Astrocyte (in vitro differentiated cells and primary cell): Measurements from ENCODE around the gene C18orf32. TPM values are rescaled to one million over a fixed set of nuclear protein-coding genes. Genes with fewer than 3 reads are reported as not detected.

ENCODE experiments used
- DNase-seq: peaks from one replicate; pipeline ENCODE4 v3.0.0-alpha.2; 2010; ENCODE audit warnings: low read depth
- FAIRE-seq: peaks from 2 replicates; lab custom pipeline; 2011; peaks lifted over from hg19 to GRCh38; lab: Jason Lieb, UNC
- H2AFZ ChIP-seq: 2 replicates; pipeline ENCODE4 v1.6.0; 2012; ENCODE audit warnings: low read depth, low read length, inconsistent platforms
- H3K27ac ChIP-seq: 2 replicates; pipeline ENCODE4 v1.5.1; 2011; ENCODE audit warnings: low read depth, low read length, inconsistent platforms
- H3K27me3 ChIP-seq: 2 replicates; pipeline ENCODE4 v1.6.0; 2011; ENCODE audit warnings: low read length, inconsistent platforms; ENCODE audit not compliant: insufficient read depth
- H3K36me3 ChIP-seq: 2 replicates; pipeline ENCODE4 v1.5.1; 2011; ENCODE audit warnings: low read length, inconsistent platforms; ENCODE audit not compliant: insufficient read depth
- H3K4me1 ChIP-seq: 2 replicates; pipeline ENCODE4 v1.5.1; 2011; ENCODE audit warnings: low read length, inconsistent platforms; ENCODE audit not compliant: insufficient read depth
- H3K4me2 ChIP-seq: 2 replicates; pipeline ENCODE4 v1.6.0; 2012; ENCODE audit warnings: low read length, inconsistent platforms
- H3K4me3 ChIP-seq: 2 replicates; pipeline ENCODE4 v1.5.1; 2011; ENCODE audit warnings: low read depth, mild to moderate bottlenecking, low read length, inconsistent platforms; ENCODE audit not compliant: insufficient read depth
- H3K79me2 ChIP-seq: 2 replicates; pipeline ENCODE4 v1.6.0; 2012; ENCODE audit warnings: mild to moderate bottlenecking, low read length, inconsistent platforms; ENCODE audit not compliant: insufficient read depth
- H3K9ac ChIP-seq: 2 replicates; pipeline ENCODE4 v1.6.0; 2012; ENCODE audit warnings: mild to moderate bottlenecking, low read length, inconsistent platforms
- H3K9me3 ChIP-seq: 2 replicates; pipeline ENCODE4 v1.5.1; 2012; ENCODE audit warnings: low read depth, mild to moderate bottlenecking, low read length, inconsistent platforms; ENCODE audit not compliant: insufficient read depth
- H4K20me1 ChIP-seq: 2 replicates; pipeline ENCODE4 v1.6.0; 2012; ENCODE audit warnings: low read length, inconsistent platforms; ENCODE audit not compliant: insufficient read depth
- H3K27ac Mint-ChIP-seq: one replicate; pipeline ENCODE4 v1.8.0; 2021; ENCODE audit warnings: mild to moderate bottlenecking, mixed read lengths; ENCODE audit not compliant: unreplicated experiment
- H3K27me3 Mint-ChIP-seq: one replicate; pipeline ENCODE4 v1.8.0; 2021; ENCODE audit warnings: low read depth, mixed read lengths; ENCODE audit not compliant: unreplicated experiment
- H3K36me3 Mint-ChIP-seq: one replicate; pipeline ENCODE4 v1.8.0; 2021; ENCODE audit warnings: low read depth, mixed read lengths; ENCODE audit not compliant: unreplicated experiment
- H3K4me1 Mint-ChIP-seq: one replicate; pipeline ENCODE4 v1.8.0; 2021; ENCODE audit warnings: low read depth, mixed read lengths; ENCODE audit not compliant: unreplicated experiment
- H3K4me3 Mint-ChIP-seq: one replicate; pipeline ENCODE4 v1.8.0; 2021; ENCODE audit warnings: mild to moderate bottlenecking, moderate library complexity, mixed read lengths; ENCODE audit not compliant: unreplicated experiment
- H3K9me3 Mint-ChIP-seq: one replicate; pipeline ENCODE4 v1.8.0; 2021; ENCODE audit warnings: mild to moderate bottlenecking, mixed read lengths; ENCODE audit not compliant: unreplicated experiment
- EZH2 ChIP-seq: IDR thresholded peaks from 2 replicates; pipeline ENCODE4 v1.6.1; 2012; ENCODE audit warnings: mild to moderate bottlenecking, low read length, inconsistent platforms; ENCODE audit not compliant: insufficient read depth
- total RNA-seq: library from RNA; stranded (reverse); gene quantifications from 2 replicates; pipeline ENCODE4 v1.2.1, GENCODE V29; 2021
- TF ChIP-seq, protein P1 (sequence below): IDR thresholded peaks from 2 replicates; pipeline ENCODE4 v1.5.1; 2011; ENCODE audit warnings: low read depth, mild to moderate bottlenecking, inconsistent platforms, low read length, moderate library complexity; ENCODE audit not compliant: insufficient read depth

Gene C18orf32
- total RNA-seq, 1 donor from 2014 or later, result 40.3 TPM

DNA sequence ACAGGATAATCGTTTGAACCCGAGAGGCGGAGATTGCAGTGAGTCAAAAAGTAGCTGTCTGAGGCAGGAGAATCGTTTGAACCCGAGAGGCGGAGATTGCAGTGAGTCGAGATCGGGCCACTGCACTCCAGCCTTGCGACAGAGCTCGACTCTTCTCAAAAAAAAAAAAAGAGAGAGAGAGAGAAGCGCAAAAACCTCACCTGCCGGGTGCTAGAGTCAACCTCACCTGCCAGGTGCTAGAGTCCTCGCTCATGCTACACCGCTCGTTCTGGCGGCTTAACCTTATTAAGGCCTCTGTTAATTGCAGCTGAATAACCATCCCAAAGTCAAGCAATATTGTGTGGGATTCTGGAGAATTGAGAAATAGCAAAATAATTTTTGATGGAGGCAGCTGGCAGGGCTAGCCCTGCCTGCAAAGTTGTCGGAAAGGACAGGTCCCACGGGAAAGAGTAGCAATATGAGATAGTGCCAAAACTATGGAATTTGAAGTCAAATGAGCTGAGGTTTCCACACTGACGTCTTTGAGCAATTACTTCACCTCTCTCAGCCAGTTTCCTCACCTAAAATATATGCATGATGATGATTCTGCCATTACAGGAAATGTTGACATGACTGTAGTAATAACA lies 25.9 kb downstream of the C18orf32 start:
- H3K36me3 Mint-ChIP-seq, result no peaks in the 10 kb centered on the region
- no peaks in the 10 kb centered on the region for H3K27me3 Mint-ChIP-seq
- H3K4me1 Mint-ChIP-seq, result peaks cover 16% of the 10 kb centered on the region
- H3K9me3 ChIP-seq, result no peaks in the 10 kb centered on the region
- H3K4me3 ChIP-seq, result peak overlapping the region; percentile 84
- H2AFZ ChIP-seq, result peak overlapping the region; percentile 97
- peak overlapping the region; percentile 98 for H3K4me2 ChIP-seq
- peaks cover 19% of the 10 kb centered on the region for H4K20me1 ChIP-seq
- H3K4me3 Mint-ChIP-seq, result peak overlapping the region; percentile 91
- peak; percentile 10 for DNase-seq
- peak overlapping the region; percentile 94 for H3K27ac Mint-ChIP-seq
- H3K27me3 ChIP-seq, result no peaks in the 10 kb centered on the region
- peak overlapping the region; percentile 72 for H3K27ac ChIP-seq
- TF ChIP-seq EZH2, result no peak
- TF ChIP-seq, protein P1, sequence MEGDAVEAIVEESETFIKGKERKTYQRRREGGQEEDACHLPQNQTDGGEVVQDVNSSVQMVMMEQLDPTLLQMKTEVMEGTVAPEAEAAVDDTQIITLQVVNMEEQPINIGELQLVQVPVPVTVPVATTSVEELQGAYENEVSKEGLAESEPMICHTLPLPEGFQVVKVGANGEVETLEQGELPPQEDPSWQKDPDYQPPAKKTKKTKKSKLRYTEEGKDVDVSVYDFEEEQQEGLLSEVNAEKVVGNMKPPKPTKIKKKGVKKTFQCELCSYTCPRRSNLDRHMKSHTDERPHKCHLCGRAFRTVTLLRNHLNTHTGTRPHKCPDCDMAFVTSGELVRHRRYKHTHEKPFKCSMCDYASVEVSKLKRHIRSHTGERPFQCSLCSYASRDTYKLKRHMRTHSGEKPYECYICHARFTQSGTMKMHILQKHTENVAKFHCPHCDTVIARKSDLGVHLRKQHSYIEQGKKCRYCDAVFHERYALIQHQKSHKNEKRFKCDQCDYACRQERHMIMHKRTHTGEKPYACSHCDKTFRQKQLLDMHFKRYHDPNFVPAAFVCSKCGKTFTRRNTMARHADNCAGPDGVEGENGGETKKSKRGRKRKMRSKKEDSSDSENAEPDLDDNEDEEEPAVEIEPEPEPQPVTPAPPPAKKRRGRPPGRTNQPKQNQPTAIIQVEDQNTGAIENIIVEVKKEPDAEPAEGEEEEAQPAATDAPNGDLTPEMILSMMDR, result no peak
- FAIRE-seq, result no peak
- H3K9ac ChIP-seq, result peak overlapping the region; percentile 93
- H3K36me3 ChIP-seq, result no peaks in the 10 kb centered on the region
- H3K79me2 ChIP-seq, result peaks cover 30% of the 10 kb centered on the region
- H3K4me1 ChIP-seq, result peaks cover 10% of the 10 kb centered on the region
- H3K9me3 Mint-ChIP-seq, result no peaks in the 10 kb centered on the region

DNA sequence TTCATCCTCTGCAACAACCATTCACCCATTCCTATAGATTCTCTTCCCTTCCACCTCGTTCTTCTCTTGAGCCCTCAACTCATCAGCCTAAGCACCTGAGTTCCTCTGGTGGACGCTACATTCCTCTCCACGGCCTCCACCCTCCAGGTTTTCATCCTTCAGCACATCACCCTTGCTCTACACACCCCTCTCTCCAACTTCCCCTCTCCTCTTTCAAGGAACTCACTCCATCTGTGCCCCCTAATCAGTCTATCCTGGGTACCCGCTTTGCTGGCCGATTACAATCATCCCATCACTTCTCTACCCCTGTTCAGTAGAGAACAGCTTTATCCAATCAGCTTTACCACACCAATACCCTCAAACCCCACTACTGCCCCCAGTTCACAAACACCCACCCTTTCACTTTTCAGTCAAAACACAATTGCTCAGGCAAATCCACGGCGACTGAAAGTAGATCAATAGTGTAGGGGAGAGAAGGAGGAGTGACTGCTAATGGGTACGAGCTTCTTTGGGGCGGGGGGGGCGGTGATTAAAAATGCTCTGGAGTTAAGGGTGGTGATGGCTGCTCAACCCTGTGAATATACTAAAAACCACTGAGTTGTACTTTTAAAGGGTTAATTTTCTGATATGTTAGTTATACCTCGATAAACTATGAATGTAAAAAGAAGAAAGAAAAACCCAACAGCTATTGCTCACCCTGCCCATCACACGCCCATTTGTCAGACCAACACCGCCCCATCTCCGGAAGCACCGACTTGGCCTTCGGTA lies 27.4 kb downstream of the C18orf32 start:
- H3K36me3 ChIP-seq, result no peaks in the 10 kb centered on the region
- Mint-ChIP-seq H3K9me3 (no peaks in the 10 kb centered on the region), H3K36me3 (no peaks in the 10 kb centered on the region), H3K27me3 (no peaks in the 10 kb centered on the region), H3K4me3 (peak overlapping the region; percentile 91), H3K27ac (peak overlapping the region; percentile 21), H3K4me1 (peaks cover 10% of the 10 kb centered on the region)
- H3K27me3 ChIP-seq, result no peaks in the 10 kb centered on the region
- H3K9me3 ChIP-seq, result no peaks in the 10 kb centered on the region
- H3K79me2 ChIP-seq, result peaks cover 40% of the 10 kb centered on the region
- peaks cover 21% of the 10 kb centered on the region for H4K20me1 ChIP-seq
- FAIRE-seq, result no peak
- peak overlapping the region; percentile 93 for H3K9ac ChIP-seq
- TF ChIP-seq, protein P1, result no peak
- no peak for TF ChIP-seq EZH2
- peaks cover 10% of the 10 kb centered on the region for H3K4me1 ChIP-seq
- peak; percentile 13 for DNase-seq
- H3K27ac ChIP-seq, result no peak overlapping the region
- peak overlapping the region; percentile 97 for H2AFZ ChIP-seq
- peak overlapping the region; percentile 98 for H3K4me2 ChIP-seq
- H3K4me3 ChIP-seq, result peak overlapping the region; percentile 84
